PFSK-1 (cell line): ENCODE results near the gene CD96.

Source experiments
- FOXP2 ChIP-seq: optimal IDR thresholded peaks from 2 replicates; pipeline ENCODE3; 2011; ENCODE audit warnings: borderline replicate concordance, control low read depth, inconsistent platforms; ENCODE audit not compliant: insufficient read depth; ENCODE audit errors: extremely low read length, extremely low read depth
- POLR2AphosphoS5 ChIP-seq: IDR thresholded peaks from 2 replicates; pipeline ENCODE4 v1.6.1; 2012; ENCODE audit warnings: low read depth, mild to moderate bottlenecking, control low read depth, low read length, moderate library complexity
- SIN3A ChIP-seq: IDR thresholded peaks from 2 replicates; pipeline ENCODE4 v1.6.1; 2012; ENCODE audit warnings: mild to moderate bottlenecking, low read length, moderate library complexity, borderline replicate concordance; ENCODE audit not compliant: insufficient read depth
- TAF1 ChIP-seq: IDR thresholded peaks from 2 replicates; pipeline ENCODE4 v1.6.1; 2012; ENCODE audit warnings: low read length, control low read depth, borderline replicate concordance; ENCODE audit not compliant: insufficient read depth
- TF ChIP-seq, protein P1 (sequence below), 2 experiments: IDR thresholded peaks; 2 replicates each; pipeline versions ENCODE4 v1.6.1 to v1.8.0; 2011 to 2012; ENCODE audit warnings: low read depth in 2 of 2, low read length in 2 of 2, control low read depth in 1 of 2, inconsistent platforms in 1 of 2, mild to moderate bottlenecking in 1 of 2, moderate library complexity in 1 of 2; ENCODE audit not compliant: insufficient read depth in 1 of 2

CD96 gene

DNA sequence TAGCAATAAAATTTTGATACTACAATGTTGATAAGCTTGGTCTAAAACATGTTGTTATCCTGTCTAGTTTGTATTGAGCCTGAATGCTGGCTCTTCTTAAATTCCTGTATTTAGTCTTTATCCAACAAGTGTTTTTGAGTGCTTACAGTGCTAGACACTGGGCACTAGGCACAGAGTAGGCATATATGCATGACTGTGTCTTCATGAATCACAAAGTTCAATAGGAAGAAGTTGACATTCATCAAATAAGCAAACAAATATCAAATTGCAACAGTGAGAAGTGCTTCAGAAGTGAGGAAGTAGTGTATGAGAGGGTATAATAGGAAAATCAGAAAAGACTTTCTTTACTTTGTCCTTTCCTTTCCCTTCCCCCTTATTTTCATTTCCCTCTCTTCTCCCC is 6.8 kb downstream of the CD96 start:
- TF ChIP-seq FOXP2 (no peak), SIN3A (no peak), POLR2AphosphoS5 (no peak), TAF1 (no peak)
- TF ChIP-seq, protein P1, sequence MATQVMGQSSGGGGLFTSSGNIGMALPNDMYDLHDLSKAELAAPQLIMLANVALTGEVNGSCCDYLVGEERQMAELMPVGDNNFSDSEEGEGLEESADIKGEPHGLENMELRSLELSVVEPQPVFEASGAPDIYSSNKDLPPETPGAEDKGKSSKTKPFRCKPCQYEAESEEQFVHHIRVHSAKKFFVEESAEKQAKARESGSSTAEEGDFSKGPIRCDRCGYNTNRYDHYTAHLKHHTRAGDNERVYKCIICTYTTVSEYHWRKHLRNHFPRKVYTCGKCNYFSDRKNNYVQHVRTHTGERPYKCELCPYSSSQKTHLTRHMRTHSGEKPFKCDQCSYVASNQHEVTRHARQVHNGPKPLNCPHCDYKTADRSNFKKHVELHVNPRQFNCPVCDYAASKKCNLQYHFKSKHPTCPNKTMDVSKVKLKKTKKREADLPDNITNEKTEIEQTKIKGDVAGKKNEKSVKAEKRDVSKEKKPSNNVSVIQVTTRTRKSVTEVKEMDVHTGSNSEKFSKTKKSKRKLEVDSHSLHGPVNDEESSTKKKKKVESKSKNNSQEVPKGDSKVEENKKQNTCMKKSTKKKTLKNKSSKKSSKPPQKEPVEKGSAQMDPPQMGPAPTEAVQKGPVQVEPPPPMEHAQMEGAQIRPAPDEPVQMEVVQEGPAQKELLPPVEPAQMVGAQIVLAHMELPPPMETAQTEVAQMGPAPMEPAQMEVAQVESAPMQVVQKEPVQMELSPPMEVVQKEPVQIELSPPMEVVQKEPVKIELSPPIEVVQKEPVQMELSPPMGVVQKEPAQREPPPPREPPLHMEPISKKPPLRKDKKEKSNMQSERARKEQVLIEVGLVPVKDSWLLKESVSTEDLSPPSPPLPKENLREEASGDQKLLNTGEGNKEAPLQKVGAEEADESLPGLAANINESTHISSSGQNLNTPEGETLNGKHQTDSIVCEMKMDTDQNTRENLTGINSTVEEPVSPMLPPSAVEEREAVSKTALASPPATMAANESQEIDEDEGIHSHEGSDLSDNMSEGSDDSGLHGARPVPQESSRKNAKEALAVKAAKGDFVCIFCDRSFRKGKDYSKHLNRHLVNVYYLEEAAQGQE (IDR thresholded peaks at IDR 0.05; ENCODE audit: insufficient read depth in 1 of 2, low read depth in 2 of 2, low read length in 2 of 2): no peak

DNA sequence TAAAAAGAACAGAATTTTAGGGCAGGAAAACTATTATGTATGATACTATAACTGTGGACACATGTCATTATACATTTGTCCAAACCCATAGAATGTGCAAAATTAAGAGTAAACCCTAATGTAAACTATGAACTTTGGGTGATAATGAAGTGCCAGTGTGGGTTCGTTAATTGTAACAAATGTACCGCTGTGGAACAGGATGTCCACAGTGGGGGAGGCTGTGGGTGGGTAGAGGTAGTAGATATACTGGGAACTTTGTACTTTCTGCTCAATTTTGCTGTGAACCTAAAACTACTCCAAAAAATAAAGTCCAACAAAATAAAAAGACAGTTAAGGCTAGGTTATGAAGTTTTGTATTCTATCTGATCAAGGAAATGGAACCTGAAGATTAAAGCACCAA is 24.8 kb downstream of the CD96 start:
- TF ChIP-seq POLR2AphosphoS5 (no peak), TAF1 (no peak), SIN3A (no peak), FOXP2 (no peak)
- TF ChIP-seq, protein P1 (IDR thresholded peaks at IDR 0.05; ENCODE audit: insufficient read depth in 1 of 2, low read depth in 2 of 2, low read length in 2 of 2): no peak

DNA sequence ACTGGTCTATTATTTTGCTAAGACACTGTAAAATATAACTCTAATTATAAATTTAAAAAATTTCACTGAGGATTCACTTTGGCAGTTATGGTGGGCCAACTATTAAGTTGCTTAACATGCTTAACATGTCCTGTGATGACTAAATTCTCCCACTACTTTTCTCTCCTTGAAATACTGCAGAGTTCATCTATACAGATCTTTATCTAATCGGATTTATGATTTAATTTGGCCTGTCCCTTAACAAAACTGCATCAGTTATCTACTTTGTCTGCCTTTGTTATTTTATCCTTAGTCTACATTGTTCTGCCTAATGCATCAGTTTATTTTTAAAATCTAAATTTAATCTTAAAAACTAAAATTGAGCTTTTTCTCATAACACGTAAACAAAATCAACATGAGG is 26.4 kb downstream of the CD96 start:
- TF ChIP-seq FOXP2 (no peak), TAF1 (no peak), SIN3A (no peak), POLR2AphosphoS5 (no peak)
- TF ChIP-seq, protein P1 (IDR thresholded peaks at IDR 0.05; ENCODE audit: insufficient read depth in 1 of 2, low read depth in 2 of 2, low read length in 2 of 2): no peak

DNA sequence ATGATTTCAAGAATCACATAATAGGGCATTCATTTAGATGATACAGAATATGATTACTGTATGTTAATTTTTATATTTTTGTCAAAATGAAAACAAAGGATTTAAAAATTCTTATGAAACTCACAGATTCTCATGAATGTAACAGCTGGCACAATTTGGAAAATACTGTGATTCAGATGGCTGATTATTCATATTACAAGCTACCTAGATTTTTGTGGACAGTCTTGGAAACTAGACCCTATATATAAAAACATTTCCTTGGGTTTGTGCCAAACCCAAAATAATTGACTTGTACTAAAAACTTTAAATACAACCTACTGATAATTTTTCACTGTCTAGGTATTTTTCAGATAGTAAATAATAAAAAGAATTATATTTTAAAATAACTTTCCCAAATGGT is 26.9 kb downstream of the CD96 start:
- TF ChIP-seq FOXP2 (no peak), POLR2AphosphoS5 (no peak), SIN3A (no peak), TAF1 (no peak)
- TF ChIP-seq, protein P1 (IDR thresholded peaks at IDR 0.05; ENCODE audit: insufficient read depth in 1 of 2, low read depth in 2 of 2, low read length in 2 of 2): no peak
